Suppressor macrophage treated with lipopolysaccharide for 4 hours (primary cell): ENCODE results near the gene ATG101.

ENCODE experiments used
- DNase-seq: peaks from one replicate; pipeline ENCODE4 v3.0.0-alpha.2; 2020

The ATG101 gene

DNA sequence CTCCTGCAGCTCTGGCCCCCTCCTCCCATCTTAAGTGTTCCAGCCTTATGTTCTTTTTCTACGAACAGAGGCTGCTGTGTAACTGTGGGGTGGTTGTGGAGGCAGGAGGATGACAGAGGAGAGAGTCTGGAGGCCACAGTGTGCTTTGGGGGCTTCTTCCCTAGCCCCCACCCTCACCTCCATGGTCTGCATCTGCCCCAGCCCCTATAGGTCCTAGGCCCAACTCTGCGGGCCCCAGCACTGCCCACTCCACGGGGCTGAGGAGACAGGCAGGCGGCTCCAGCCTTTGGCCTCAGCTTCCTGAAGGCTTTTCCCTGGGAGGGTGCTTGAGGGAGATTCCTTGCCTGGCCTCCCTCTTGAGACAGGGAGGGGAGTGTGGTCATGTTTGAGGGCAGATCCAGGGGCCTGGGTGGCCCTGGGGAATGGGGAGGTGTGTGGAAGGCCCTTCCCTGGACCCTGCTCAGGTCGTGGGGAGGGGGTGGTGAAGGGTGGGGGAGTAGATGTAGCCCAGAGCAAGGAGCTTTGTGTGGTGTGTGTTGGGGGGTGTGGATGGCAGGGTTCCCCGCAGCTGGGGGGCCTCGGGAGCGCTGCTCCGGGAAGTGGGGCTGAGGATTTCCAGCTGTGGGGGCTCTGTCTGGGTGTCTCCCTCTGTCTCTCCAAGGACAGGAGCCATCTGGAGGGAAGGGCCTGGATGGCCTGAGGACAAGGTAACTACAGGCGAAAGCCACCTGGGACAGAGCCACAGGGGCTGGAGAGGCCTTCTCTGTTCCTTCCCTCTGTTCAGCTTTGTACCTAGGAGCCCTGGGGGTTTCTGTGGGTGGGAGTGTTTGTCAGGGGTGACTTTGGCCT, 10.8 kb downstream of the ATG101 start:
- DNase-seq: no peak

DNA sequence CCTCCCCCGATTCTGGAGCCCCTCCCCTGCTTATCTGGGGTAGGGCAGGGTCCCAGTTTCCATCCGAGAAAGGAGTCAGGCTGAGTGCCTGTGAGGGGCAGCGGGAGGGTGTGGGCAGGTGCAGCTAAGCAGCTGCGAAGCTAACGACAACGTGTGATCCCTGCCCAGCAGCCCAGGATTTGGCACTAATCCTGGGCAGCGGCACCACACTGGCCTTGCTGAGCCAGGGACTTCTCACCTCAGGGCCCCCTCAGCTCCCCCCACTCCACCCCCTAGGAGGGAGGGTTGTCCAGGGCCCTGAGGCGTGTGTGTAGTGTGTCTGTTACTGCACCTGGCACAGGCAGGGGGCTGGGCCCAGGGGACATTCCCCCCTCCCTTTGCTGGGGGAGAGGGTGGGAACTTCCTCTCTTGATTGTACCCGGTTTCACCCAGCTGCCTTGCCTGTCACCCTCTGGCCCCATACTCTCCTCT, 11.5 kb downstream of the ATG101 start:
- no peak for DNase-seq

DNA sequence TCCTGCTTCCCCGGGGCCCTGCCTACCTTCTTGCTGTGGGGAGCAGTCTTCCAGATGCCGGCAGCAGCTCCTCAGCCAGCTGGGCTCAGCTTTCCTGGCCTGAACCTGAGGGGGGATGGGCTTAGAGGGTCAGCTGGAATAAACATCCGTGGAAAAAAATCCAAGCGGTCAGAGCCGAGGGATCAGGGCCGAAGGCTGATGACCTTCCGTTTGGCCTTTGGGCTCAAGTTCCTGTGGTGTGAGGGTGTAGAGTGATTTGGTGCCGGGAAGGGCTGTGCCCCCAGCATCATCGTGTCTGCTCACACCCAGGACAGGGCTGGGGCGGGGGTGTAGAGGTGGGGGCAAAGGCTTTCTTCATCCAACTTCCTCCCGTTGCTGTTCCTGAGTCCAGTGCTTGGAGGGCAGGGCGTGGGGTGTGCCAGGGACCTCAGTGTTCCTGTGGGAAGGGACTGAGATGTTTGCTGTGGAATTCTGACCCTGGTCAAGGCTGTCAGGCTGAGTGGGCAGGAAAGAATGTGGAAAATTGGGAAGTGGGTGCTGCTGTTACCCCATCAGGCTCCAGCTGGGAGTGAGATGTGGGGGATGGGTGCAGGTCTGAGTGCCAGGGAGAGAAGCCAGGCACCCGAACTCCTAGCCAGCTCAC, 12.4 kb downstream of the ATG101 start:
- DNase-seq: no peak

DNA sequence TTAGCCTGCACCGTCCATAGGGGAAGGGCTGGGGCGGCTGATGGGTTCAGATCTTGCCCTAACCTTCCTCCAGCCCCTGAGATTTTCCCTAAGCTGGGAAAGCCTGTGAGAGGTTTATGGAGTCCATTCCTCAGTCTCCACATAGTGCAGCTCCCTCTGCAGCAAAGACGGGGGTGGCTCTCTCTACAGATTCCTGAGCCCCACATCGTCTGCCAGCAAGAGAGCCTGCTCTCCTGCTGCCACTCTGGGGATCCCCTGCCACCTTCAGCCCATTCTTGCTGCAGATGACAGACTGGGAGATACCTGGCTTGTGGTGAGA, 12.8 kb downstream of the ATG101 start:
- no peak for DNase-seq

DNA sequence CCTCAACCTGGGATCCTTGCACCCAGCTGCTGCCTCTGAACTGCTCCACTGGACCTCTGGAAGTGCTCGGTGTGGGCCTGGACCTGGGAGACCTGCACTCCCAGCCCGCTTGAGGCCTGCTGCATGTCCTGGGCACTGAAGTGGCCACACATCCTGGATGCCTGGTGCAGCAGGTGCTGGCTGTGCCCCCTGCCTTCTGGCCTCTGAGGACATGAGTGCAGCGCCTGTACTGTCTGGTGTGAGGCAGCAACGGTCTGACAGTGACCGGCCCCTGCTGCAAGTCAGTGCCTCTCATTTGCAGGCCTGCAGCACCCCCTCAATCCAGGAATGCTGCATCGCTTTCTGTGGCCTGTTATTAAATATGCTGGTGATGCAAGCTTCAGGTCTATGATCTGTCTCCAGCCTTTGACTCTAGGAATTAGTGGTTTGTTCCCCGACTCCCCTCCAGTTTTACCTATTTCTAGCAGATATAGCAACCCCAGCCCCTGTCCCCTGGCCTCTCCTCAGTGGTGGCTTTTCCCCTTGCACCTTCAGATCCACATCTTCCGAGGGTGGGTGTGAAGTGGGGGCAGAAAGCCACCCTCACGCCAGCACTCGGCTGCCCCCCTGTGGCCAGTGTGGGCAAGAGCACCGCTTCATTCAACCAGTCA, 13.3 kb downstream of the ATG101 start:
- DNase-seq: peak; percentile 71

DNA sequence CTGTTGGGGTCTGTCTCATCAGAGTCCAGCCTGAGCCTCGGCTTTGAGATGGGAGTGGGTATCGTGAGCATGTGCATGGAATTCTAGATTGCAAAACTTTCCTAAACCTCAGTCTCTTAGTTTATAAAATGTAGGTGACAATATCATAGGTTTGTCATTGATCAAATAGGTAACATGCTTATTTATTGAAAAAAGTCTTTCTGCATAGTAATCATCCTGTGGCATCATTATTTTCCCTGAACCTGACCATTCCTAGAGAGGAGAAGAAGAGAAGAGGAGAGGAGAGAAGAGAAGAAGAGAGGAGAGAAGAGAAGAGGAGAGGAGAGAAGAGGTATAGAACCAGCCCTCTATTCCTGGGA, 13.8 kb downstream of the ATG101 start:
- no peak for DNase-seq

DNA sequence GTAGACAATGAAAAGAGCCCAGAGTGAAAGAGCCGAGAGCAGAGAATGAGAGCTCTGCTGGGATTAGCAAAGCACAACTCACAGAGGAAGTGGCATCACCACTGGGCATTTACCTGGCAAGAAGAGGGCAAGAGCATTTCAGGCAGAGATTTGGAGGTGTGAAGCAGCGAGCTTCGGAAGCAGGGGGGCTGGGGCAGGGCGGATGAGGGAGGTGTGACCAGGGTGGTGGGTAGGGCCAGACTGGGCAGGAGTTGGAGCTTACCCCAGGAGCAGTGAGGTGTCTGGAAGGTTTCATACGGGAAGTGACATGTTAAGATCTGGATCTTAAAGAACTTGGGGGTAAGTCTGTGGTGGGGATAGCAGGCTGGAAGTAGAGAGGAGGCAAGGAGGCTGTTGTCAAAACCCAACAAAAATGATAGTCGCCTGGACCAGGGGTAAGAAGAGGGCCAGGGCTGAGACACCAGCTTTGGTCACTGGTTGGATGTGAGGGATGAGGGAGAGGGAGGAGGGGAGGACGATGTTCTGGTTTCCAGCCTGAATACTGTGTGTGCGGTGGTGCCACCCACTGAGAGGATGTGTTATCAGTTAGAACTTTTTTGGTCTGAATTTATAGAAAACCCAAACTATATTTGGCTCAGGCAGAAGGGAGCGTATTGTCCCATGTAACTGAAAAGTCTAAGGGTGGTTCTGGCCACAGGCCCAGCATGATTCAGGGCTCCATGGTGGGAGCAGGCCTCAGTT, 14.9 kb downstream of the ATG101 start:
- DNase-seq: no peak

DNA sequence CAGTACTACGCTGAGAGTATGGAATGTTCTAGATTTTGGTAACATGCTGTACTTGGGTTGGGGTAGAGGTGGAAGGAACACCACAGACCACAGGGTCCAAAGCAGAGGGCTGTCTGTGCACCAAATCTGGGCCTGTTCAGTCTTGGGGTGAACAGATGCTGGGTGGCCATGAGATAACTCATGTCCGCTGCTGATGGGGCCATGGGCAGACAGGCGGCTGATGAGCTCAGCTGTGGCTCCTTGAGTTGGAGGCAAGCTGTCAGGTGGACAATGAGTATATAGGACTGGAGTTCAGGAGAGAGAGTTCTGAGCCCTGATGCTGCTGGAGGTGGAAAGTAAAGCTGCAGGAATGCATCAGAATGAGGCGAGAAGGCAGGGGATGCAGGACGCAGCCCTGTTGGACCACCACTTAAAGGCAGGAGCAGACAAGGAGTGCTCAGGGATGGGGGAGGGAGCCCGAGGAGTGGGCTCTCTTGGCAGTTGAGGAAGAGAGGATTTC, 16.0 kb downstream of the ATG101 start:
- no peak for DNase-seq

DNA sequence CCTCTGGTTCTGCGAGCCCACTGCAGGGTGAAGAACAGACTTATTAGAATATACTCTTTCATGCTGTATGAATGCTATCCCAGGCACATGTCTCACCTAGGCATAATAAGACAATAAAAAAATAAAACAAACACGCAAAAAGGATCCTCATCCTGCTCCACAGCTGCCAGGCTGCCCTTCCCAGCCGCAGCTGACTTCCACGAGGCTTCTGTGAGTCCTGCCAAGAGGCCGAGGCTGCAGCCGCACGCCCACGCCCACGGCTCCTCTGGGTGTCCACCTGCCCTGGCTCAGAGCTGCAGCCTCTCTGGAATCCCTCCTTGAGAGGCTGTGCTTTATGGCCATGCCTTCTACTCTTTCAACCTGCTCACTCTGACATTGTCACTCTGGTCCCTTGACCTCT, 16.6 kb downstream of the ATG101 start:
- DNase-seq: no peak

DNA sequence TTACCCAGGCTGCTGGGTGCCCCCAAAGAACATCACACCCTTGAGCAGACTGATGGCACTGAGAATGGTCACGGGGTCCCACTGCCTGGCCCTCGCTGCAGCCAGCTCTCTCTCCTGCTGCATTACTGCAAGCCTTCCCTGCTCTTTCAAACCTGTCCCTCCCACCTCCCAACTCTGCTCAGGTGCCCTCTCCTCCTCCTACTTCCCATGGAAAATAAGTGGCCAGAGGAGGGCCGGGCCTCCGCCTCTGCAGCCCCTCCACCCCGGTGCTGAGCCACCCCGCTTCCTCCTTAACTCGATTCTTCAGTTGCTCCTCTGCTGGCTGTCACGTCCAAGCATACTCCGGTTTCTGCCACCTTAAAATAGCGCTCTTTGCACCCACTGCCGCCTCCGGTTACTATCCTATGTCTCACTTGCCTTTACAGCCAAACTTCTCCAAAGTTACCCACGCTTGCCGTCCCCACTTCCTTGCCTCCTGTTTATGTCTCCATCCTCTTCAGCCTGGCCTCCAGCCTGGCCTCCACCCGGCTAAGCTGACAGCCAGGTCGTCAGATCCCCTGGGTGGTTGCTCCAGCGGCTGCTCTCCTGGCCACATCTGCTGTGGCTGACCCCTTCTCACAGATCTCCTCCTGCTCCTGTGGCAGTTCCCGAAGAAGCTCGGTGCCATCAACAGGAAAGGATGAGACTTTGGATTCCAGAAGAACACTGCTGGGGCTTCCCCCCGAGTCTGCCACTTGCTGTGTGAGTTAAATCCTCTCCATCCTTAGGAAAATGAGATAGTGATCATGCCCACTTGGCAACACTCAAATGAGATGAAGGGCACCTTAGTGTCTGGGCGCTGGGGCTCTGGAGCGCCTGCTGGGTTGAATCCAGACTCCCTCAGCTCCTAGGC, 17.4 kb downstream of the ATG101 start:
- no peak for DNase-seq

DNA sequence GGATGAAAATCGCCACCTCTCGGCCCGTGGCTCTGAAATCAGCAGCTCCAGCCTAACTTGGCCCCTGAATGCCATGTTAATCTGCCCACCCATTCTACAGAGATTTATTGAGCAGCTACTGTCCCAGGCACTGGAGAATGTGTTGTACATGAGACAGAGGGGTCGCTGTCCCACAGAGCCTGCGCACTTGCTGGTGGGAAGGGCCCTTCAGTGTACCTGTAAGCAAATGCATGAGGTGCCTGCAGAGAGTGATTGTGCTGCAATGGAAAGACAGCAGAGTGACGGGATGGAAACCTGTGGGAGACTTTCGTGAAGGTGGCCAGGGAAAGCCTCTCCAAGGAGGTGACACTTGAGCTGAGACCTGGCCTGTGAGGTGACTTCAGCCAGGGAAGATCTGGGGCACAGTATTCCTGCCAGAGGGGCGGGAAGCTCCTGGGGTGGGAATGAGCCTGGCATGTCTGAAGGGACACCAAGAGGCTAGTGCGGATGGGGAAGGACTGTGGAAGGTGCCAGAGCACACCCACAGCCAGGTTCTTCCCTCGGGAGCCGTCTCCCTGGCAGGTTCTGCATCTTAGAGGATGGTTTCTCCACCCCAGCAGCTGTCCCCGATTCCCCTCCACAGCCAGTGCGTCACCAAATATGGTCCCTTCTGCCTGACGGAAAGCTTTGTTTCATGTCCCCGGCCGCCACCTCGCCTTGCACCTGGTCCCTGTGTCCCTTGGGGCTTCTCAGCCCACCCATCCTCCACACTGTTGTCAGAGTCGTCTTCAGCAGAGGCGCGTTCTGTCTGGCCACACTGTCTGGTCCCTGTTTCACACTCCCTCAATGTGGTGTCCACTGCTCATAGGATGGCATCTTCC, 18.4 kb downstream of the ATG101 start:
- DNase-seq: no peak

DNA sequence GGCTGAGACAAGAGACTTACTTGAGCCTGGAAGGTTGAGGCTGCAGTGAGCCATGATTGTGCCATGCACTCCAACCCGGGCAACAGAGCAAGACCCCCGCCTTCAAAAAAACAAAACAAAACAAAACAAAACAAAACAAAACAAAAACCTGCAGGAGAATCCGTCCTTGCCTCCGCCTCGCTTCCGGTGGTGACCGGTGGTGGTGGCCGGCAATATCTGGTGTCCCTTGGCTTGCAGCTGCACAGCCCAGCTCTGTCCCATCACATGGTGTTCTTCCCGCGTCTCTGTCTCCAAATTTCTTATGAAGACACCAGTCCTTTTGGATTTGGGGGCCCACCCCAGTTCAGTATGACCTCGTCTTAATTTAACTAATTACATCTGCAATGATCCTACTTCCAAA, 19.7 kb downstream of the ATG101 start:
- DNase-seq: no peak

DNA sequence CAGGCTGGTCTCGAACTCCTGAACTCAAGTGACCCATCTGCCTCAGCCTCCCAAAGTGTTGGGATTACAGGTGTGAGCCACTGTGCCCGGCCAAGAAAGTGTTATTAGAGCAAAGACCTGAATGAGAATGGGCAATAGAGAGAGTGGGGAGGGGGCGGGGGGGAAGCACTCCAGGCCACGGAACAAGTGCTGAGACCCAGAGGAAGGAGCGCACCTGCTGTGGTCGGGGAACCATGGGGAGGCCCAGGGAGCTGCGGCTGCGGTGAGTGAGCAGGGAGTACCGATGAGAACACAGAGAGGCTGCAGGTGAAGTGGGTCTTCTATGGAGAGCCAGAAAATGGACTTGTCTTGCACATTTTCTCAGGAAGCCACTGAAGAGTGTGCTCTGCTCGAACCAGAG, 20.5 kb downstream of the ATG101 start:
- DNase-seq: no peak

DNA sequence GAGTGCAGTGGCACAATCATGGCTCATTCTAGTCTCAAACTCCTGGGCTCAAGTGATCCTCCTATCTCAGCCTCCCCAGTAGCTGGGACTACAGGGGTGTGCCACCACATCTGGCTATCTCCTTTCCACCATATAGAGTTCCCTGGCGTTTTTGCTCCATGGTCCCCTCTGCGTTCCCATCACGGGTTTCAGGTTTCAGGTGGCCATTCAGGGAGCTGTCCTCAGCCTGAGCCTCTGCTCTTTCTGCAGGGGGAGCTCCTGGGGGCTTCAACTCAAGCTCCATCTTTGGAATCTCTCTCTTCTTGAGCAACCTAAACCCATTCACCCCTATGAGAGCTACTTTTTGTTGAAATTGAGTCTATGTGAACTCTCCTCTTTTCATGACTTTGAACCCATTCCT, 21.3 kb downstream of the ATG101 start:
- no peak for DNase-seq

DNA sequence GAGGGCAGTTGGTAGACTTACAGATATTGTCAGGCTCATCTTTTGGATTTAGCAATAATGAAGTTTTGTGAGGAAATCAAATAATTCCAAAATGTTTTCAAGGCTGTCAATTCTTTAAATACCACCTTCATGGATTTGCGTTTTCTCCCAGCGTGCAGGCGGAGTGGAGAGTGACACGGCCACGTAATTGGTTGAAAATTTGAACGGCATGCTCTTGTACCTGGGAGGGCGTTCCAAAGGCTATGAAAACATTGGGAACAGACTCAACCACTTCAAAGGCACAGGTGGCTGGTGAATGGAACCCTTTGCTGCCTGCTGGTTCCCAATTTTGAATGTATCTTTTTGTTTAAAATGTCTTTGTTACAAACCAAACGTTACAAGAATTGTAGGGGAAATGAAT, 22.1 kb downstream of the ATG101 start:
- no peak for DNase-seq

DNA sequence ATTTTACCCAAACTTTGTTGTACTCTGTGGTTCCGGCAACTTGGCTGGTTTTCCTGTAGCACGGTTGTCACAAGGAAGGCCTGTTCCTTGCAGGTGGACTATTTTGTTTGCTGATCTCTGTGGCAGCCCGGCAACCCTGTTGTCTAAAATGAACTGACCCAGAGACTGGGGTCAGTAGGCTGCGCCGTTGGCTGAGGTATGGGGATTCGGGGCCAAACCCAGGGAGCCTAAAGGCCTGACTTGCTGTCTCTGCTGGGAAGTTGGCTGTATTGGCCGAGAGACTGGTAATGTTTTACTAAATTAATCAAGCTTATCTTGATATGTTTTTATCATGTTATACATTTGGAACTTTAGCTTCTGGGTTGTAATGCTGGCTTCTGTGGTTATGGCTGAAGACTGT, 23.6 kb downstream of the ATG101 start:
- no peak for DNase-seq

DNA sequence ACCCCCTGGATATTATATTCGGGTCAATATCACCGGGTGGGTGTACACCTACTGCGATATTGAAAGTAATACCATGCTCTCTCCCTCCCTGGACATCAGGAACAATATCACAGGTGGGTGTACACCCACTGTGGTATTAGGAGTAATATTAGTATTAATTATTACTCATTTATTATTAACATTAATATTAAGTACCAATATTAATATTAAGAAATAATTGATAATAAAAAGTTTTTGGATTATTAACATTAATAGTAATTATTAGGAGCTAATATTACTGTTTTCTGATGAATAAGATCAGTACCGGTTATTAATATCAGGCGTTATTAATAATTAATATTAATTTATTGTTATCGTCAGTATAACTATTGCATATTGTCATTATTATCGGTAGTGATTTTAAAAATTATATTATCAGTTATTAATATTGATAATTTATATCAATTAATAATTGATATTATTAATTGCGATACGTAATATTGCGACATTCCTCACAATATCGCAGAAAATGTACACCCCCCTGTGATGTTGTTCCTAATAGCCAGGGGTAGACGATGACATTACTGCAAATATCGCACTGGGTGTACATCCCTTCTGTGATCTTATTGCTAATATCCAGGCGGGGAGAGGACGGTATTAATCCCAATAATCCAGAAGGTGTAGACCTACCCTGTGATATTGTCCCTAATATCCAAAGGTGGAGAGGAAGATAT, 26.7 kb downstream of the ATG101 start:
- DNase-seq: no peak

DNA sequence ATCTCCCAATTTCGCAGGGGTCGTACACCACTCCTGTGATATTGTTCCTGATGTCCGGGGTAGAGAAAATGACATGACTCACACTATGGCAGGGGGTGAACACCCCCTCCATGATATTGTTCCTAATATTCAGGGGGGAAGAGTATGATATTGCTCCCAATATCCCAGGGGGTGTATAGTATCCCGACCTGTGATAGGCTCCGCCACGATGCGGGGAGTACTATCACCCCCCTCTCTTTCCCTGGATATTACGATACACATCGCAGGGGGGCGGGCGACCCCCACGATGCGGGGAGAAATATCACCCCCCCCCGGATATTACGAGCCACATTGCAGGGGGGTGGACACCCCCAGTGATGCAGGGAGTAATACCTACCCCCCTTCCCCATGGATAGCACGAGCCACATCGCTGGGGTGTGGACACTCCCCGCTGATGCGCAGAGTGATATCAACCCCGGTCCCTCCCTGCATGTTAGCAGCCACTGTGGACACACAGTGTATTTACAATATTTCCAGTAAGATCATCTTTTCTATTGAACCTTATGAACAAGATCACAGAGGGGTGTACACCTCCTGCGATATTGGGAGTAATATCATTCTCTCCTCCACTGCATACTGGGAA, 27.4 kb downstream of the ATG101 start:
- no peak for DNase-seq

DNA sequence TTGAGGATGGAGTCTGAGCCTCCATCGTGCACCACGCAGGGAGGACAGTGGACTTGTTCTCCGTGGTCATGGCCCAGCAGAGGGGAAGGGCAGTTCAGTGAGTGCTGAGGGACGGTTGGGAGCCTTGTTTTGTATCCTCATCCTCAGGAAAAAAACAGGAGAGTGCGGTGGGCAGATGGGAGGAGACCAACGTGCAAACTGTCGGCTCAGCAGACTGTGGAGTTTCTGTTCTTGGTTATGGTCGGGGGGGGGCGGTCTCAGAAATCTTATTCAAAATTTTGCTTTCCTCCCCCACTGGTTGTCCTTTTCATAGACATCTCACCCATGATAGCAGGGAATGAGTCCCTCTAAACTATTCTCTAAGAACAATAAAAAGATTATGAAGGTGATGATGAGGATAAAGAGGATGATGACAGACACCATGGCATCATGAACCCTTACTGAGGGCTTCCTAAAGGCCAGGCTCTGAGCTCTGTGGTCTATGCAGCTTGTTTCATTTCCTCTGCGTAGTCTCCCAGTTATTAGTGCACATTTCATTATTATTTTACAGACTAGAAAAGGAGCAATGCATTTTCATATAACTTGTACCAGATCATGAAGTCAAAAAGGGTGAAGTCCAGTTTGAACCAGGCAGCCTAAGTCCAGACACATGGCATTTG, 34.8 kb downstream of the ATG101 start:
- peak; percentile 19 for DNase-seq
